Left lobe of liver (tissue), 2 donors: ENCODE measurements around the gene ORAI3. TPM values are rescaled to one million over a fixed set of nuclear protein-coding genes. Genes with fewer than 3 reads are reported as not detected.

ENCODE experiments used
- ATAC-seq: fragments of 200-7000 bp; cut with Tn5 transposase; one replicate; pipeline ENCODE4 v1.9.1; 2020; ENCODE audit warnings: mild to moderate bottlenecking, moderate library complexity
- DNase-seq: peaks from one replicate; pipeline ENCODE4 v3.0.0-alpha.2; 2020; ENCODE audit warnings: low spot score
- total RNA-seq: library from RNA; stranded (reverse); gene quantifications from one replicate; pipeline ENCODE4 v1.2.1, GENCODE V29; 2021
- donor health status: DM: no; HTN: no; CAD: no; lungs with moderate emphysema.
- donor health status: DM: no; HTN: yes; CAD: no.

ORAI3 gene
- 51.3 TPM for total RNA-seq

DNA sequence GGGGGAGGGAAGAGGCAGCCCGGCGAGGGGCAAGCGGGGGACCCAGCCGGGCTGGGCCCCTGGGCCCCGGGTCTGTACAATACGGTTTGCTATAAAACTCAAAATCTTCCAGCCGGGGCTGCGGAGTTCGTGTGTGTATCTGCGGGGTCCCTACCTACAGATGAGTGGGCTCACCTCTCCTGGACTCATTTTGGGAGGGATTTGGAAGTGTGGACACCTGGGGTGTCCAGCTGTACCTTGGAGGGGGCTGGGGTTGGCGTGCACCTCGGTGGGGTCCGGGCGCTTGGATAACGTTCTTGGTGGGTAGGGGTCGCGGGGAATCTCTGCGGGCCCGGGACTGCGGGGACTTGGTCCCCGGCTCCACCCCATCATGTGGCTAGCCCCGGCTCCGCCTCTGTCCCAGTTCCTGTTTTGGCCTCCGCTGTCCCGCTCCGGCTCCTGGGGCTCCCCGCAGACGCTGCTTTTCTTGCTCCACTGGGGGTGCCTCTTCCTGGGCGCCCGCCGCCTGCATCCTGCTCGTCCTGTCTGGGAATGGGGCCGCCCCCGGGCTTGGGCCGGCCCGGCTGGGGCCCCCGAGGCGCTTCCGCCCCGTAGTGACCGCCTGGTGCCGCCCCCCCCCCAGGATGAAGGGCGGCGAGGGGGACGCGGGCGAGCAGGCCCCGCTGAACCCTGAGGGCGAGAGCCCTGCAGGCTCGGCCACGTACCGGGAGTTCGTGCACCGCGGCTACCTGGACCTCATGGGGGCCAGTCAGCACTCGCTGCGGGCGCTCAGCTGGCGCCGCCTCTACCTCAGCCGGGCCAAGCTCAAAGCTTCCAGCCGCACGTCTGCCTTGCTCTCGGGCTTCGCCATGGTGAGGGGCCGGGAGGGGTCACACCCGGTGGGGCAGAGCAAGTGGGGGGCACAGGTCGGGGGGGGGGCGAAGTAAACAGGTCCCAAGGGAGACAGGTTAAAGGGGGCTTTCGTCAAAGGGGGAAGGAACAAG, at the start of gene ORAI3:
TSS of gene ORAI3 (plus strand) at position 402 of the 983 bp plus-strand sequence. CDS start at position 624, 222 bp downstream.
- DNase-seq (peak; percentile 85), ATAC-seq (peak; percentile 64)

DNA sequence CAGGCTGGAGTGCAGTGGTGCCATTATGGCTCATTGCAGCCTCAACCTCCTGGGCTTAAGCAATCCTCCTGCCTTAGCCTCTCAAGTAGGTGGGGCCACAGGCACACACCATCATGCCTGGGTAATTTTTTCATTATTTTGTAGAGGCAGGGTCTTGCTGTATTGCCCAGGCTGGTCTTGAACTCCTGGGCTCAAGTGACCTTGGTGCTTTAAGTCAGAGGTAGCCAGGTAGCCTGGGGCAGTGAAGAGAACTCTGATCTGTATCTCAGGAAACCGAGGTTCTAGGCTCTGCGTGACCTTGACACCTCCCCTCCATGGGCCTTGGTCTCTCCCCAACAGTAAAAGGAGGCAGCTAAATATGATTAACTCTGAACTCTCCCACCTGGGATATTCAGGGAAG, 49.1 kb upstream of the ORAI3 start:
- ATAC-seq, result no peak
- no peak for DNase-seq

GRCh38 chr16:30900588-30900987, 48.3 kb upstream of the ORAI3 start:
- ATAC-seq (no peak), DNase-seq (no peak)

DNA sequence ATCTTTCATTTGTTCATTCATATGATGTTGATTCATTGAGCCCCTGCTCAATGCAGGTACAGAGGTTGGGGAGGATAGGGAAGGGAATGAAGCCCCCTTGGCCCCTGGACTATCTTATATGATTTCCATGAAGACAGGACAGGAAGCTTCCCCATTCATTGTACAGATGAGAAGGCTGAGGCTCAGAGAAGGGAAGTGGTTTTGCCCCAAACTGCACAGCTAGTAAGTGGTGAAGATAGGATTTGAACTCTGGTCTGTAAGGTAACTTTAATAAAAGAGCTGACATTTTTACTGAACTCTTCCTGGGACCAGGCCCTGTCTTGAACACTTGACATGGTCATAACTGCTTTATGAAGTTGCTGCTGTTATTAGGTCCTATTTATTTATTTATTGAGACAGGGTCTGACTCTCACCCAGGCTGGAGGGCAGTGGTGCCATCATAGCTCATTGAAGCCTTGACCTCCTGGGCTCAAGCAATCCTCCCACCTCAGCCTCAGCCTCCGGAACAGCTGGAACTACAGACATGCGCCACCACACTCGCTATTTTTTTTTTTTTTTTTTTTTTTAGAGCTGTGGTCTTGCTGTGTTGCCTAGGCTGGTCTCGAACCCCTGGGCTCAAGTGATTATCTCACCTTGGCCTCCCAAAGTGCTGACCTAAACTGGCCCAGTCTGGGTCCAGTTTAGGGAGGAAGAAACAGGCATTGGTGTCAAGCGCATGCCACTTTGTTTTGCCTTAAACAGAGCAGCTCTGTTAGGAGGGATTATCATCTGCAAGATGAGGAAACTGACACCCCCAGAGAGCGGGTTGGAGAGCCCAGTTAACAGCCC, 47.5 kb upstream of the ORAI3 start:
- no peak for ATAC-seq
- DNase-seq, result no peak

GRCh38 chr16:30902029-30902972, 46.6 kb upstream of the ORAI3 start:
- ATAC-seq (peak; percentile 96), DNase-seq (peak; percentile 79)

DNA sequence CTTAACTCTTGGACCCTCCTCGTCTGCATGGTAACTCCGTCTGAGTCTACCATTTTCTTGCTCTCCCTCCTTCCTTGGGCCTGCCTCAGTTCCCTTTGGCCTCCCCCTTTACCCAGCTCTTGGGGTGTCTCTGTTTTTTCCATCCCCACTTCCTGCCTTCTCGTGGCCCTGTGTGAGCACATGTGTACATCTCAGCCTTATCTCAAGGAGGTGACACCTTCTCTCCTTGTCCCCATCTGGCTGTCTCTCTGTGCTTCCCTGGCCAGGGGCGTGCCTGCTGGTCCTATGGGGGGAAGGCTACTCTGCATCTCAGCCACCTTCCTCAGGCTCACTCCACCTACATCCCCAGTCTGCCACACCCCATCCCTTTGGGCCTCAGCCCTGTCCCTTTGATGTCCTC, 45.9 kb upstream of the ORAI3 start:
- ATAC-seq, result no peak
- DNase-seq, result no peak

GRCh38 chr16:30903596-30903995, 45.3 kb upstream of the ORAI3 start:
- ATAC-seq (no peak), DNase-seq (no peak)

- ATAC-seq (no peak), DNase-seq (no peak)
These were observed 44.6 kb upstream of the ORAI3 start for GRCh38 chr16:30904114-30904780.

DNA sequence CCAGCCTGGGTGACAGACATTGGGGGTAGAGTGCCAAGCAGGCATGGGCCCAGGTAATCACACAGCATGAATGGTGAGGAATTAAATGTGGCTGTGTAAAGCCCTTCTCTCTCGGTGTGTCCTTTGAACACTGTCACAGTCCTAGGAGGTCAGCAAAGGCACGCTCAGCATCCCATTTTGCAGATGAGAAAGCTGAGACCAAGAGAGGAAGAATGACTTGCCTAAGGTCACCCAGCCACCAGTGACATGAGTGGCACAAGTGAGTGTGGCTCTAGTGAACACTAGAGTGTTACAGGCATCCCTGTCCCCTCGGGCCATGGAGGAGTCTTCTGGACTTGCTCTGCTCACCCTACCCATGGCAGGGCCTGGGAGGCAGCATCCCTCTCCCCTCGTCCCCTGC, 41.8 kb upstream of the ORAI3 start:
- DNase-seq (no peak), ATAC-seq (no peak)

DNA sequence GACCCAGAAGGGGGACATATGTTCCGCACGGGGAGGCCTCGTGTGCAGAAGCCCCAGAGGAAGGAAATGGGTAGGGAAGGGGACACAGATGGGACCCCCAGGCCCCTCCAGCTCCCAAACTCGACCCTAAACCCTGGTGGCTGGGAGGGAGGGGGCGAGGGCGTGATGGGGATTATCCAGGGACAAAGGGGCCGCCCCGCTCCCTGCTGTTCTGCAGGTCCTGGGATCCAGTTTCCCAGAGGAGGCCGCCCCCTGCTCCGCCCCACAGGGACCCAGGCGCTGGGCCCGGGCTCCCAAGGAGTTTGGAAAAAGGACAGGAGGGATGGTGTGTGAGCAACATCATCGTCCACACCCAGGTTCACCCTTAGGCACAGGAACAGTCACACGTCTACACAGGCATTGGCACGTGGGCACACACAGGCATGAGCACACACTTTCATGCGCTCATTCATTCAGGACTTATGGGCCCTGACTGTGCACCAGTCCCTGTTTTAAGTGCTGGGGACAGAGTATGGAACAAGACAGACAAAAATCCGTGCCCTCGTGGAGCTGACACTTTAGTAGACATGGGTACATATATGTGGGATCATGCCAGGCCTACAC, 38.3 kb upstream of the ORAI3 start:
- DNase-seq (no peak), ATAC-seq (no peak)

GRCh38 chr16:30912794-30913412, 36.0 kb upstream of the ORAI3 start:
- ATAC-seq, result no peak
- no peak for DNase-seq

DNA sequence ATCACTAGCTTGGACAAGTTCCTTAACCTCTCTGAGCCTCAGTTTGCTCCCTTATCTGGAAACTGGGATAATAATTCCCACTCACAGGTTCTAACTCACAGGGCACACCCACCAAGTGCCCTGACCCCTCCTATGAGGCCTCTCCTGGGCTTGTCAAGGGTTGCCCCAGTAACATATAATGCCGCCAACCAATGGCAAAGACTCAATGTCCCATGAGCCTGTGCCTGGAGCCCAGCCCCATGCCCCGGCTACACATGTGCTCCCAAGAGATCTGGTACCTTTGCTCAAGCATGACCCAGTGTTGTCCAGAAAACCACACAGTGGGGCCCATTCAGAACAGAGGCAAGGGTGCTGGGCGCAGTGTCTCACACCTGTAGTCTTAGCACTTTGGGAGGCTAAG, 34.0 kb upstream of the ORAI3 start:
- ATAC-seq (no peak), DNase-seq (no peak)

GRCh38 chr16:30918614-30919013, 30.3 kb upstream of the ORAI3 start:
- DNase-seq, result no peak

GRCh38 chr16:30920891-30921290, 28.0 kb upstream of the ORAI3 start:
- no peak for DNase-seq
- ATAC-seq, result no peak

More at GRCh38 chr16:30918614-30919013, 30.3 kb upstream of the ORAI3 start:
- no peak for ATAC-seq

DNA sequence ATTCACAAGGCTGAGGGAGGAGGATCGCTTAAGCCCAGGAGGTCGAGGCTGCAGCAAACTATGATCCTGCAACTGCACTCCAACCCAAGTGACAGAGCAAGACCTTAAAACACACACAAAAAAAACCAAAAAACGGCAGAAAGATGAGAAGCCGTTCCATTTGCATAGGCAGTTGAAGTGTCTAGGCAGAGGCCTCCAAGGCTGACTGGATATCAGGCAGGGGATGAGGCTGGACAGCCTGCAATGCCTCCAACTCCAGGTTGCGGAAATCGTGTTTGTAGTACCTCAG, 27.5 kb upstream of the ORAI3 start:
- ATAC-seq (no peak), DNase-seq (no peak)

- ATAC-seq (peak; percentile 40), DNase-seq (peak; percentile 84)
These were observed 27.0 kb upstream of the ORAI3 start for GRCh38 chr16:30921748-30922419.

- peak; percentile 78 for ATAC-seq
These were observed 26.4 kb upstream of the ORAI3 start for GRCh38 chr16:30922420-30922959.

GRCh38 chr16:30922960-30923535, 25.8 kb upstream of the ORAI3 start:
- ATAC-seq (peak; percentile 76), DNase-seq (peak; percentile 100)

More at GRCh38 chr16:30922420-30922959, 26.4 kb upstream of the ORAI3 start:
- DNase-seq, result peak; percentile 100
